Epidermal melanocyte (primary cell): ENCODE results near the gene AZU1.
"Not testable (repeated sequence)": the region's sequence is repeated elsewhere in the genome, so short reads cannot be mapped to it uniquely, and the experiment has no call there.

Experiments
- DNase-seq: peaks from one replicate; pipeline ENCODE4 v3.0.0; 2011; ENCODE audit warnings: low spot score; ENCODE audit not compliant: insufficient read length

AZU1 gene

GRCh38 chr19:872266-872951 lies 44.8 kb downstream of the AZU1 start:
- peak; percentile 61 for DNase-seq

DNA sequence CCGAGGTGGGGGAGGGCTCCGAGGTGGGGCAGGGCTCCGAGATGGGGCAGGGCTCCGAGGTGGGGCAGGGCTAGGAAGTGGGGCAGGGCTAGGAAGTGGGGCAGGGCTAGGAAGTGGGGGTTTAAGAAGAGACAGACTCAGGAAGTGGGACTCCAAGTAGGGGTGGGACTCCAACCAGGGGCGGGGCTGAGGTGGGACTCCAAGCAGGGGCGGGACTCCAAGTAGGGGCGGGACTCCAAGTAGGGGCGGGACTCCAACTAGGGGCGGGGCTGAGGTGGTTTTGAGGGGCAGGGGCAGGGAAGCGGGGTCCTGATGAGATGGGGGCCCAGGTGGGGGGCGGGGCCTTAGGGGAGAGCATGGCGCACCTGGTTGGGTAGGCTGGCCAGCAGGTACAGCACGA lies 45.4 kb downstream of the AZU1 start:
- DNase-seq: peak; percentile 42

GRCh38 chr19:873561-874041 lies 46.0 kb downstream of the AZU1 start:
- DNase-seq: no peak

DNA sequence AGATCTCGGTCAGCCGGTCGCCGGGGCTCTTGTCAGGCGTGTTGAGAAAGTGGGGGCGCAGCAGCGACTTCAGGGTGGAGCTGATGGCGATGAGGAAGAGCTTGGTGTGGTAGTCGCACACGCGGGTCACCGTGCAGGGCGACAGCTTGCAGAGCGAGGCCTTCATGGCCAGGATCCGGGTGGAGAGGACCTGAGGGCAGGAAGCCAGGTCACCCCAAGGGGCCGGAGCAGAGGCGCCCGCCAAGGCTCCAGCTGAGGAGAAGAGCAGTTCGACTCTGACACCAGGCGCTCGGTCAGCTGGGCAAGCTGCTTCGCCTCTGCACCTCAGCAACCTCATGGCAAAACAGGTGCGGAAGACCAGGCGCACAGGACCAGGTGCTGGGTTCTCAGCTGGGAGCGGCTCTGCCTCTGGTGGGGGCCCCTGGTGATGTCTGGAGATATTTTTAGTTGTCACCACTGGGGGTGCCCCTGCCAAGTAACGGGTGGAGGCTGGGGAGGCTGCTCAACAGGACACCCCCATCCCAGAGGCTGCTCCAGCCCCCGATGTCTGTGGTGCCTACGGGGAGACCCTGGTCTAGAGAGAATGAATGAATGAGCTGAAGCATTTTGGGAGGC lies 47.7 kb downstream of the AZU1 start:
- no peak for DNase-seq

GRCh38 chr19:876089-876488 lies 48.5 kb downstream of the AZU1 start:
- no peak for DNase-seq

DNA sequence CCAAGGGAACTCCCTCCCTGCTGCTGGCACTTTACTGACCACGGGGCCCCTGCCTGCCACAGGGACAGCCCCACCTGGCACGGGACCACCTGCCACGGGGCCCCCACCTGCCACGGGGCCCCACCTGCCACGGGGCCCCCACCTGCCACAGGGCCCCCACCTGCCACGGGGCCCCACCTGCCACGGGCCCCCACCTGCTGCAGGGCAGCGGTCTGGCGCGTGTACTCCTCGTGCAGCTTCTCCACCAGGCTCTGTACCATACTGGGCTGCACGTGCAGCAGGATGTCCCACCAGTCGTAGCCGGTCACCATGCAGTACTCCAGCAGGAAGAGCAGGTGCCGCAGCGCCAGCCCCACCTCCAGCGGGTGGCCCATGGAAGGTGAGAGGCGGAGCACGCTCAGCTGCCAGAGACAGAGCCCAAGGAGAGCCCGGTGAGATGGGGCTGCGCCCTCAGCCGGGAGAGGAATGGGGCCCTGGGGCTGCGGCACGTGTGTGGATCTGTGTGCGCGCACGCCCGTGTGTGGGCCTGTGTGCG lies 49.2 kb downstream of the AZU1 start:
- DNase-seq: no peak

- not testable (repeated sequence) for DNase-seq
These were observed 50.5 kb downstream of the AZU1 start for GRCh38 chr19:877992-878660.

GRCh38 chr19:878751-879561 lies 51.3 kb downstream of the AZU1 start:
- DNase-seq: not testable (repeated sequence)

DNA sequence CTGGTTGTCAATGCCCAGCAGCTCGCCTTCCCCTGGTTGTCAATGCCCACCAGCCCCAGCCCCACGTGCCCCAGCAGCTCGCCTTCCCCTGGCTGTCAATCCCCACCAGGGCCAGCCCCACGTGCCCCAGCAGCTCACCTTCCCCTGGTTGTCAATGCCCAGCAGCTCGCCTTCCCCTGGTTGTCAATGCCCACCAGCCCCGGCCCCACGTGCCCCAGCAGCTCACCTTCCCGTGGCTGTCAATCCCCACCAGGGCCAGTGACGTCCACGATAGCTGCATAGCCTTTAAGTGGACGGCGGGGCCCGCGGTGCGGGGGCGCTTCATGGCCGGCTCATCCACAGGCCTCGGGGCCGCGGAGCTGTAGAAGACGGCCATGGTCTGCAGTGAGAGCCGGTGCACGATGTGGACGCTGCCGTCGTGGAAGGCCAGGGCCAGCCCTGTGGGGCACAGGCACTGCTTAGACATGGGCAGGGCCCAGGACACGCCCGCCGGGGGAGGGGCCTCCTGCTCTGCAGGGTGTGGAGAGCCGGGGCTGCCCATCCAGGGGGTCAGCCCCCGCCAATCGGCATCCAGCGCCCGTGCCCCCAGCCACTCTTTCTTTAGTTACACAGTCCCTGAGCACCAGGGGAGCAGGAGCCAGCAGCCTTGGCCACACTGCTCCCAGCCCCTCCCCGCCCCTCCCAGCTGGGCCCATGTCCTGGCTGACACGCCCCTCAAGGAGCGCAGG lies 52.2 kb downstream of the AZU1 start:
- no peak for DNase-seq
